Ishikawa (cell line): ENCODE results near the gene KLK15.
A peak's percentile ranks its signal among the peaks of the same experiment; 100 is the strongest.

Source experiments
- CEBPB ChIP-seq: IDR thresholded peaks from 2 replicates; pipeline ENCODE4 v1.6.1; 2012
- CREB1 ChIP-seq: IDR thresholded peaks from 2 replicates; pipeline ENCODE4 v1.6.1; 2012; ENCODE audit warnings: low read depth
- EGR1 ChIP-seq: IDR thresholded peaks from 2 replicates; pipeline ENCODE4 v1.6.1; 2012
- EP300 ChIP-seq: IDR thresholded peaks from 2 replicates; pipeline ENCODE4 v1.6.1; 2012; ENCODE audit warnings: borderline replicate concordance
- FOXM1 ChIP-seq: IDR thresholded peaks from 2 replicates; pipeline ENCODE4 v1.6.1; 2012; ENCODE audit warnings: low read depth, borderline replicate concordance
- MAX ChIP-seq: IDR thresholded peaks from 2 replicates; pipeline ENCODE4 v1.6.1; 2012
- NFIC ChIP-seq: IDR thresholded peaks from 2 replicates; pipeline ENCODE4 v1.6.1; 2012
- RAD21 ChIP-seq: IDR thresholded peaks from 2 replicates; pipeline ENCODE4 v1.6.1; 2012; ENCODE audit warnings: low read depth
- REST ChIP-seq: IDR thresholded peaks from 2 replicates; pipeline ENCODE4 v1.6.1; 2012; ENCODE audit warnings: low read depth, mild to moderate bottlenecking
- TAF1 ChIP-seq: IDR thresholded peaks from 2 replicates; pipeline ENCODE4 v1.6.1; 2012; ENCODE audit warnings: low read depth, mild to moderate bottlenecking
- TCF12 ChIP-seq: IDR thresholded peaks from 2 replicates; pipeline ENCODE4 v1.6.1; 2012; ENCODE audit warnings: low read depth
- TEAD4 ChIP-seq: IDR thresholded peaks from 2 replicates; pipeline ENCODE4 v1.6.1; 2012
- USF1 ChIP-seq: IDR thresholded peaks from 2 replicates; pipeline ENCODE4 v1.6.1; 2012
- YY1 ChIP-seq: IDR thresholded peaks from 2 replicates; pipeline ENCODE4 v1.6.1; 2012; ENCODE audit warnings: low read depth
- ZBTB7A ChIP-seq: IDR thresholded peaks from 2 replicates; pipeline ENCODE4 v1.6.1; 2012; ENCODE audit warnings: low read depth

The KLK15 gene

GRCh38 chr19:50838239-50838638, 4.9 kb upstream of the KLK15 start:
- TF ChIP-seq RAD21 (peak; percentile 7; the same call in 1 of the 2 replicates), TEAD4 (no peak)

GRCh38 chr19:50837300-50837699, 3.9 kb upstream of the KLK15 start:
- peak; percentile 38 for TF ChIP-seq USF1
- no peak for TF ChIP-seq EGR1

- TF ChIP-seq TCF12 (no peak), CREB1 (no peak)
These were observed 3.3 kb upstream of the KLK15 start for GRCh38 chr19:50836543-50837195.

- TF ChIP-seq FOXM1 (no peak), MAX (peak; percentile 72)
These were observed 2.6 kb upstream of the KLK15 start for GRCh38 chr19:50835785-50836542.

GRCh38 chr19:50835103-50835784, 1.9 kb upstream of the KLK15 start:
- no peak for TF ChIP-seq NFIC
- no peak for TF ChIP-seq MAX
- TF ChIP-seq CREB1, result no peak
- no peak for TF ChIP-seq EP300
- no peak for TF ChIP-seq YY1
- TF ChIP-seq USF1, result no peak
- TF ChIP-seq TAF1, result no peak
- no peak for TF ChIP-seq CEBPB
- no peak for TF ChIP-seq RAD21
- no peak for TF ChIP-seq TEAD4
- TF ChIP-seq ZBTB7A, result no peak
- no peak for TF ChIP-seq FOXM1
- no peak for TF ChIP-seq REST
- no peak for TF ChIP-seq TCF12
- no peak for TF ChIP-seq EGR1

- TF ChIP-seq FOXM1 (no peak), TEAD4 (no peak), MAX (no peak), REST (no peak), ZBTB7A (no peak), TAF1 (no peak), USF1 (no peak), CREB1 (no peak), RAD21 (no peak), TCF12 (no peak), EGR1 (no peak), NFIC (no peak), CEBPB (no peak)
These were observed 411 bp upstream of the KLK15 start for GRCh38 chr19:50833802-50834167.
